Measurements from ENCODE around the gene TMED4. TPM values are rescaled to one million over a fixed set of nuclear protein-coding genes. Genes with fewer than 3 reads are reported as not detected.

Gene TMED4
- total and polyA plus RNA-seq, 2 of the 13 experiments (the other 11 are each of a cell fraction or from before 2014, with no cell fraction given): 81.4 to 109 TPM

- no peak for TF ChIP-seq E2F2 (CRISPR knock-in tag; IDR thresholded peaks at IDR 0.05; ENCODE audit: borderline replicate concordance)
- no peak for TF ChIP-seq PREB (CRISPR knock-in tag; IDR thresholded peaks at IDR 0.05)
- TF ChIP-seq ZNF773 (CRISPR knock-in tag; IDR thresholded peaks at IDR 0.05; ENCODE audit: borderline replicate concordance): no peak
- TF ChIP-seq ZNF562 (CRISPR knock-in tag; IDR thresholded peaks at IDR 0.05; ENCODE audit: borderline replicate concordance): no peak
- TF ChIP-seq ZNF598 (CRISPR knock-in tag; IDR thresholded peaks at IDR 0.05; ENCODE audit: borderline replicate concordance): no peak
- no peak for TF ChIP-seq SIN3B (IDR thresholded peaks at IDR 0.05; ENCODE audit: low read length)
- peak; percentile 21; the same call in 1 of the 2 replicates for TF ChIP-seq SOX5 (CRISPR knock-in tag; IDR thresholded peaks at IDR 0.05; ENCODE audit: borderline replicate concordance)
Measured at GRCh38 chr7:44561962-44562621, 19.9 kb downstream of the TMED4 start (continued).

- no TSS peak for BruUV-seq (replicated peaks)
- in situ Hi-C loops (cut with HindIII; ENCODE audit: extremely low pct_ligation_motif_present, low pct_unique_long_range_greater_than_20kb): no loop called here
- WGBS (ENCODE audit: low lambda C conversion rate): 100% methylated on average over 3 of the region's 6 CpGs
- no peak for TF ChIP-seq ZNF576 (CRISPR knock-in tag; IDR thresholded peaks at IDR 0.05)
- 0 out of 2 replicates have a peak, but pooled peaks have one; percentile 34 for TF ChIP-seq NRL (CRISPR knock-in tag; IDR thresholded peaks at IDR 0.05; ENCODE audit: borderline replicate concordance)
- TF ChIP-seq ZNF138 (CRISPR knock-in tag; IDR thresholded peaks at IDR 0.05; ENCODE audit: low read depth): no peak
- TF ChIP-seq ZBTB34 (CRISPR knock-in tag; IDR thresholded peaks at IDR 0.05): no peak
- no peak for TF ChIP-seq MXI1 (IDR thresholded peaks at IDR 0.05; ENCODE audit: borderline replicate concordance, low read depth, low read length)
- TF ChIP-seq ZGPAT (CRISPR knock-in tag; IDR thresholded peaks at IDR 0.05): no peak
- no peak for TF ChIP-seq ZNF143 (CRISPR knock-in tag; IDR thresholded peaks at IDR 0.05)
- no peak for TF ChIP-seq ZNF75D (CRISPR knock-in tag; IDR thresholded peaks at IDR 0.05; ENCODE audit: borderline replicate concordance)
- TF ChIP-seq SP5 (CRISPR knock-in tag; IDR thresholded peaks at IDR 0.05; ENCODE audit: borderline replicate concordance, low read depth): no peak
- TF ChIP-seq MIXL1 (CRISPR knock-in tag; IDR thresholded peaks at IDR 0.05): no peak
- TF ChIP-seq KDM5B (CRISPR knock-in tag; IDR thresholded peaks at IDR 0.05; ENCODE audit: borderline replicate concordance): 0 out of 2 replicates have a peak, but pooled peaks have one; percentile 6
Measured at GRCh38 chr7:44561481-44561880, 20.6 kb downstream of the TMED4 start.

More at GRCh38 chr7:44561481-44561880, 20.6 kb downstream of the TMED4 start:
- Histone ChIP-seq H3K9me3 (ENCODE audit: low read length) (no peaks in the 10 kb centered on the region), H4K20me1 (ENCODE audit: insufficient read depth, low read length) (no peaks in the 10 kb centered on the region; the same call in 1 of the 2 replicates), H3K4me3 (replicated peaks in 1 of 3; ENCODE audit: insufficient read depth in 1 of 3, low read depth in 2 of 3, low read length in 3 of 3) (peak overlapping the region in 1 of 3 experiments; percentile 8; a peak in 1 of 6 replicates), H3K27me3 (ENCODE audit: control insufficient read depth in 1 of 2, insufficient read depth in 2 of 2, low read length in 2 of 2) (no peaks in the 10 kb centered on the region), H2AFZ (ENCODE audit: low read length) (no peak overlapping the region), H3K4me2 (ENCODE audit: low read depth, low read length) (0 out of 2 replicates have a peak overlapping the region, but pooled peaks have one; percentile 6), H3K36me3 (replicated peaks in 1 of 2; ENCODE audit: control insufficient read depth in 1 of 2, insufficient read depth in 2 of 2, low read length in 2 of 2) (peaks cover 8 to 21% of the 10 kb centered on the region in 2 experiments), H3K9ac (ENCODE audit: insufficient read depth, low read depth, low read length) (no peak overlapping the region), H3K79me2 (ENCODE audit: insufficient read depth, low read length) (no peaks in the 10 kb centered on the region), H3K4me1 (ENCODE audit: insufficient read depth, low read length) (peaks cover 40% of the 10 kb centered on the region), H3K27ac (ENCODE audit: extremely low read length, insufficient read depth, low read length) (peak overlapping the region; percentile 49)
- CTCF ChIA-PET (ENCODE audit: low intra/inter-chr PET ratio, low total read pairs): no interaction called here
- POLR2A ChIA-PET: interaction anchor here (1.2 to 3.7 kb wide), 4 partner anchors 12 to 287 kb away, joined by 3 to 27 read pairs (median 16); partner anchors contain the start of genes DDX56, NPC1L1 and TMED4
- FAIRE-seq: no peak
- DNase-seq (ENCODE audit: low spot score): no peak
- intact Hi-C loops (cut with micrococcal nuclease; ENCODE audit: unreplicated experiment): no loop called here
- ATAC-seq: no peak; the same call in 2 of the 3 replicates
